ENCODE data around the gene POP7. TPM values are rescaled to one million over a fixed set of nuclear protein-coding genes. Genes with fewer than 3 reads are reported as not detected.

Gene POP7
- total RNA-seq, 1 experiment from 2014 or later: 28.2 TPM

DNA sequence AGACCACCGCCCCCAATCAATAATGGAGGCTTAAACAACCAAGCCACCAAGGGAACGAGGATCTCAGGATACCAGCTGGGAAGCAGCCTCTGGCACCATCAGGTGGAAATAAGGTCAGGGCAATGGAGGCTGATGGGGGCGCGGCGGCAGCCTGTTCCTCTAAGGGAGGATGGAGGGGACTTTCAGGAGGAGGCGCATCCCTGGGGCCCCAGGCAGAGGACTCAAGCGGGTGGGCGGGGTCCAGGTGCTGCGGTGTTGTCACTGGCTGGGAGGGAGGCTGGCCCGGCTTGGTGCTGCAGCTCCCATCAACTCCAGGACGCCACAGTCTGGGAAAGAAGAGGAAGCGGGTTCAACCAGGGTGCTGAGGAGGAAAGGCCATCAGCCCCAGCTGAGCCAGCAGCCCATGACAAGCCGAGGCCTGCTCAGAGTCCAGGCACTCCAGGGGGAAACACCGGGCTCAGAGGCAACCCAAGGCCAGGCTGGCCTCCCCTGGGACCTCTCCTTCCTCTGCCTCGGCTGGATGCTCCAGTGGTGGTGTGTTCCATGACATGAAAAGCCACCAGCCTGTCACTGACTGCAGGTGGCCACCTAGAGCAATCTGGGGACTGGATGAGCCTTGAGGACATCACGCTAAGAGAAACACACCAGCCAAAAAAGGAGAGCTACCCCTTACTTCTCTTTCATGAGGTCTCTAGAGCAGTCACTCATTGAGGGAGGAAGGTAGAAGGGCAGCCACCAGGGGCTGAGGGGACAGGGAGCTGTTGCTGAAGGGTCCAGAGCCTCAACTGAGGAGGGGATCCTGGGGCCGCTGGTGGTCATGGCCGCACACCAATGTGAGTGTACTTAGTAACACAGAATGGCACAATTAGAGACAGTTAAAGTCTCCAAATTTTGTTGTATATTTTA lies 16.4 kb upstream of the POP7 start:
- intact Hi-C loops (cut with micrococcal nuclease; ENCODE audit: unreplicated experiment): no loop called here
- Mint-ChIP-seq H3K4me3 (ENCODE audit: low read depth, unreplicated experiment) (no peak overlapping the region), H3K36me3 (ENCODE audit: insufficient read depth, unreplicated experiment) (peaks cover 29% of the 10 kb centered on the region), H3K9me3 (ENCODE audit: low read depth, unreplicated experiment) (no peaks in the 10 kb centered on the region), H3K4me1 (ENCODE audit: low read depth, unreplicated experiment) (peaks cover 10% of the 10 kb centered on the region), H3K27ac (ENCODE audit: unreplicated experiment) (no peak overlapping the region), H3K27me3 (ENCODE audit: unreplicated experiment) (no peaks in the 10 kb centered on the region)
- CTCF ChIA-PET: no interaction called here
- no TSS peak for BruUV-seq (replicated peaks)
- DNase-seq: no peak
- TF ChIP-seq CTCF (IDR thresholded peaks at IDR 0.05; ENCODE audit: unreplicated experiment): no peak

- TF ChIP-seq CTCF (IDR thresholded peaks at IDR 0.05; ENCODE audit: unreplicated experiment): peak; percentile 67
- no peaks in the 10 kb centered on the region for H3K9me3 Mint-ChIP-seq (ENCODE audit: low read depth, unreplicated experiment)
- no peaks in the 10 kb centered on the region for H3K27me3 Mint-ChIP-seq (ENCODE audit: unreplicated experiment)
- H3K36me3 Mint-ChIP-seq (ENCODE audit: insufficient read depth, unreplicated experiment): peaks cover 37% of the 10 kb centered on the region
- H3K4me1 Mint-ChIP-seq (ENCODE audit: low read depth, unreplicated experiment): peaks cover 10% of the 10 kb centered on the region
- CTCF ChIA-PET: interaction anchor here (0.9 to 1.3 kb wide), 2 partner anchors 11 to 58 kb away, joined by 3 to 5 read pairs; no protein-coding TSS in a partner anchor
- BruUV-seq (replicated peaks): no TSS peak
- intact Hi-C loops (cut with micrococcal nuclease; ENCODE audit: unreplicated experiment): no loop called here
- H3K27ac Mint-ChIP-seq (ENCODE audit: unreplicated experiment): no peak overlapping the region
- DNase-seq: peak; percentile 74
- peak overlapping the region; percentile 92 for H3K4me3 Mint-ChIP-seq (ENCODE audit: low read depth, unreplicated experiment)
Measured at GRCh38 chr7:100691676-100692577, 14.0 kb upstream of the POP7 start.

DNA sequence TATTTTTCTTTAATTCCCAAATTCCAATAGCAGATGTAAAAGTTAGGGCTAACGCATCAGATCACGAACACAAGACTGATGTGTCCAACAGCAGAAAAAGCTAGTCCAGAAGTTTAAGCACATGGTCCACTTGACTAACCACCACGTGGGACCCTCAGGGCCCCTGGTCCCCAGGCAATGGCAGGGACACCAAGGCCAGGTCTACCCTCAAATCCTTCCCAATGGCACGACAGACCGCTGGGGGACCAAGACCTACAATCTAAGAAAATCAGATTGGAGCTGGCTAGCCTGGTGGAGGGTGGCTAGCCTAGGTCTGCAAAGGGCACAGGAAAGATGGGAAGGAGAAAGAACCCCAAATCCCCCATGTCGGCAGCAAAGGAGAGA lies 13.4 kb upstream of the POP7 start:
- Mint-ChIP-seq H3K36me3 (ENCODE audit: insufficient read depth, unreplicated experiment) (peaks cover 37% of the 10 kb centered on the region), H3K27me3 (ENCODE audit: unreplicated experiment) (no peaks in the 10 kb centered on the region), H3K4me1 (ENCODE audit: low read depth, unreplicated experiment) (peaks cover 10% of the 10 kb centered on the region), H3K9me3 (ENCODE audit: low read depth, unreplicated experiment) (no peaks in the 10 kb centered on the region), H3K27ac (ENCODE audit: unreplicated experiment) (peak overlapping the region; percentile 90), H3K4me3 (ENCODE audit: low read depth, unreplicated experiment) (peak overlapping the region; percentile 92)
- intact Hi-C loops (cut with micrococcal nuclease; ENCODE audit: unreplicated experiment): no loop called here
- BruUV-seq (replicated peaks): TSS peak; percentile 55
- CTCF ChIA-PET: interaction anchor here (0.9 kb wide), 1 partner anchor 58 kb away, joined by 3 read pairs; no protein-coding TSS in a partner anchor
- TF ChIP-seq CTCF (IDR thresholded peaks at IDR 0.05; ENCODE audit: unreplicated experiment): no peak
- no peak for DNase-seq

- peak overlapping the region; percentile 90 for H3K27ac Mint-ChIP-seq (ENCODE audit: unreplicated experiment)
Measured at GRCh38 chr7:100693312-100694097, 12.4 kb upstream of the POP7 start.

More at GRCh38 chr7:100693312-100694097, 12.4 kb upstream of the POP7 start:
- no peaks in the 10 kb centered on the region for H3K9me3 Mint-ChIP-seq (ENCODE audit: low read depth, unreplicated experiment)
- H3K27me3 Mint-ChIP-seq (ENCODE audit: unreplicated experiment): no peaks in the 10 kb centered on the region
- intact Hi-C loops (cut with micrococcal nuclease; ENCODE audit: unreplicated experiment): no loop called here
- peaks cover 10% of the 10 kb centered on the region for H3K4me1 Mint-ChIP-seq (ENCODE audit: low read depth, unreplicated experiment)
- BruUV-seq (replicated peaks): no TSS peak
- no peak for TF ChIP-seq CTCF (IDR thresholded peaks at IDR 0.05; ENCODE audit: unreplicated experiment)
- peak overlapping the region; percentile 92 for H3K4me3 Mint-ChIP-seq (ENCODE audit: low read depth, unreplicated experiment)
- H3K36me3 Mint-ChIP-seq (ENCODE audit: insufficient read depth, unreplicated experiment): peaks cover 36% of the 10 kb centered on the region
- no peak for DNase-seq
- CTCF ChIA-PET: interaction anchor here (0.6 kb wide), 1 partner anchor 355 kb away, joined by 9 read pairs; no protein-coding TSS in a partner anchor
